GM21786 (cell line): ENCODE data around the gene SLAMF9.
"Not testable (repeated sequence)": the region's sequence is repeated elsewhere in the genome, so short reads cannot be mapped to it uniquely, and the experiment has no call there.

Experiments used
- ATAC-seq: cut with Tn5 transposase; IDR thresholded peaks from one replicate; pipeline ENCODE4 v1.9.1; 2021; ENCODE audit not compliant: unreplicated experiment

The SLAMF9 gene

DNA sequence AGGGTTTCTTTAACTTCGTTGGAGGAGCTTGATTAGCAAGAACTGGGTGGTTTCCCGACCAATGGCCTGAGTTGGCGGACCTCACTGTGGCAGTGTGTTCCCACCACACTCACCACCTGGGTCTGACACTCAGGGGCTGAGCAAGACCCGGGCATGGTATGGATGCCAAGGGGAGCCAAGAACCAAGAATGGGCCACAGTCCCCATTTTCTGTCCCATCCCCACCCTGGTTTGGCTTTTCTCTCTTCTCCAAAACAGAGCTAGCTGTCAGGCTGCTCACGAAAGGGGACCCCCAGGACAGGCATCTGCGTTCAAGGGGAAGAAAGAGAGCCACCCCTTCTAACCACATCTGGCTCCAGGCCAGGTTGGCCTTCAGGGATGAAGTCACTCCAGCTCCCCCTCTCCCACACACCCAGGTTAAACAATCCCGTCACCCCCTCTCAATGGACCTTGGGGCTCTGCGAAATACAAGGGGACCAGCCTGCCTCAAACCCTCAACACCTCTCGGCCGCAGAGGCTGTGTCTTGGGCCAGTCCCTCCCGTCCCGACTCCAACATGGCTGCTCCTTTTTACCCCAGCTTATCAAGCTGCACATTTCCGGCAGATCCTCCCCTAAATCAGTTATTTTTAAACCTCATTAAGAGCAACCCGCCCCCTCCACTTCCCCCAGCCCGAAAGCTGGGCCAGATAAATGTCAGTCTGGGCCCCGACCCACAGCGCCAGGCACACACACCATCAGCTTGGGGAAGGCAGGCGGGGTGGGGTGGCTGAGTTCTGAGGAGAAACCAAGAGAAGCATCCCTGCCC is 32.1 kb downstream of the SLAMF9 start:
- no peak for ATAC-seq

DNA sequence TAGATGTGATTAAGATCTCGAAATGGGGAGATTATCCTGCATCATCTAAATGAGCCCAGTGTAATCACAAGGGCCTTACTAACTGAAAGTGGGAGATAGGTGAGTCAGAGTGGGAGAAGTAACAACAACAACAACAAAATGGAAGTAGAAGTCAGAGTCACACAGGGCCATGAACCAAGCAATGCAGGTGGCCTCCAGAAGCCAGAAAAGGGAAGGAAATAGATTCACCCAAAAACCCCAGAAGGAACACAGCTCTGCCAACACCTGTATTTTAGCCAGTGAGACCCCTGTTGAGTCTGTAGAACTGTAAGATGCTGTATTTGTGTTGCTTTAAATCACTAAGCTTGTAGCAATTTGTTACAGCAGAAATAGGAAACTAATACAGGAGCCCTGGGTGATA is 32.8 kb downstream of the SLAMF9 start:
- peak; percentile 24 for ATAC-seq

GRCh38 chr1:159920651-159921050 is 33.4 kb downstream of the SLAMF9 start:
- ATAC-seq: no peak

DNA sequence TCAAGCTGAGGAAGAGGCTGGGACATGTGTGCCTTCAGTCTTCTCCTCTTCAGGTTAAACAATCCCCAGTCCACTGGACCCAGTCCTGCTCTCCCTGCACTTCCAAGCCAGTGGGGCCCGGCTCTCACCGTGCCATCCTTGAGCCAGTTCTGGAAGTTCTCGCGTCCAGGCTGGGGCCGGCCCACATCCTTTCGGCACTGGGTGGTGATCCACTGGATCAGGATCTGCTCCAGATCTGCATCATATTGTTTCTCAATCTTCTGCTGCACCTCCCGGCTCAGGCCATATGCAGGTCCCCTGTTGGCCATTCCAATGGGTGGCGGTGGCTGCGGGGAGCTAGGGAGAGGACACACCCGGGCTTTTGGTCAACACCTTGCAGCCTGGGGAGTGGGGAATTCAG is 33.8 kb downstream of the SLAMF9 start:
- ATAC-seq: no peak

DNA sequence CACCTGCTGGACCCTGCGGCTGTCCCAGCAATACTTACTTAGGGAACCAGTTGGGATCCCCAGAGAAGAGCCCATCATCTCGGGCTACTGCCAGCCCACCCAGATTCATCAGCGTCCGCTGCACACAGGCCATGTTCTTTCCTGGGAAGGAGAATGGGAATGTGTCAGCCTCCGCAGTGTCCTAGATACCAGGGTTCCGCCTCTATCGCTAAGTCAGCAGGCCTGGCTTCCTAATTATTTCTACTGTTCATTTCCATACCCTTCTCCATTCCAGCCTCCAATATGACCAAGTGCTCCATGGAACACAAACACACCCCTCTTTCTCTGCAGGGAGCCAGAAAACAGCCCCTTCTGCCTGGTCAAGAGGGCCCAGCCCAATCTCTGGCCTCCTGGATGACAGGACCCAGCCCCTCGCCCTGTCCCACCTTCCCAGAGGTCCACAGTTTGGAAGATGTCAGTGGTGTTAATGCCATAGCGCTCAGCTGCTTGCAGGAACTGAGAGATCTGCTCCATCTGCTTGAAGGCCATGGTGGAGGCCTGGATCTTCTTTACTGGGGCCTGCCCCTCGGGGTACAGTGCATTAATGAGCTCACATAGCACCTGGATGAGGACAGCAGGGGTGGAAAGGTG is 34.7 kb downstream of the SLAMF9 start:
- no peak for ATAC-seq

GRCh38 chr1:159918352-159919200 is 35.5 kb downstream of the SLAMF9 start:
- no peak for ATAC-seq

DNA sequence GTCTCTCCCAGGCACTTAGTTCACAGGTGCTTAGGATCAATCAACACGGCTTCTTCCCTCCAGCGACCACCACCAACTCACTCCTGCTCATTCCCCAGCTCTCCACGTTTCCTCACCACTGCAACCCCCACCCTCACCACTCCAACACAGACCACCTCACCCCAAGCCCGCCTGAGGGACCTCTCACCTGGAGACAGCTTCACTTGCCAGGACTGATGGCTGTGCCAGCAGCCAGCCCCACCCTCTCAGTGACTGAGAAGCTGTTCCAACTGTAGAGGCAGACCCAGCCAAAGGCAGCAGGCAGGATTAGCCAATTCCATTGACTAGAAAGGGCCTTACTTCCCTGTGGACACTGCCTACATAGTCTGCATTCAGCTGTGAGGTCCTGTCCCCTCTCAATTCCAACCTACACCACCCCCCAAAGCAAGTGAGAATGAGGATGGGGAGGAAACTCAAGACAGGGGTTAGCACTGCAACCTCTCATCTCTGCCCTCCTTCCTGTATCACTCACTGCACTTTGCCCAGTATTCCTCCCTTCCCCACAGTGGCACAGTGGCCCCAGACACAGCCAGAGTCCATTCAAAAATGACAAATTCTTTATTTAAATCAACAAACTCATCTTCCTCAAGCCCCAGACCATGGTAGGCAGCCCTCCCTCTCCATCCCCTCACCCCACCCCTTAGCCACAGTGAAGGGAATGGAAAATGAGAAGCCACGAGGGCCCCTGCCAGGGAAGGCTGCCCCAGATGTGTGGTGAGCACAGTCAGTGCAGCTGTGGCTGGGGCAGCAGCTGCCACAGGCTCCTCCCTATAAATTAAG is 36.3 kb downstream of the SLAMF9 start:
- ATAC-seq: no peak

- ATAC-seq: no peak
Measured at GRCh38 chr1:159916242-159917051, 37.6 kb downstream of the SLAMF9 start.

DNA sequence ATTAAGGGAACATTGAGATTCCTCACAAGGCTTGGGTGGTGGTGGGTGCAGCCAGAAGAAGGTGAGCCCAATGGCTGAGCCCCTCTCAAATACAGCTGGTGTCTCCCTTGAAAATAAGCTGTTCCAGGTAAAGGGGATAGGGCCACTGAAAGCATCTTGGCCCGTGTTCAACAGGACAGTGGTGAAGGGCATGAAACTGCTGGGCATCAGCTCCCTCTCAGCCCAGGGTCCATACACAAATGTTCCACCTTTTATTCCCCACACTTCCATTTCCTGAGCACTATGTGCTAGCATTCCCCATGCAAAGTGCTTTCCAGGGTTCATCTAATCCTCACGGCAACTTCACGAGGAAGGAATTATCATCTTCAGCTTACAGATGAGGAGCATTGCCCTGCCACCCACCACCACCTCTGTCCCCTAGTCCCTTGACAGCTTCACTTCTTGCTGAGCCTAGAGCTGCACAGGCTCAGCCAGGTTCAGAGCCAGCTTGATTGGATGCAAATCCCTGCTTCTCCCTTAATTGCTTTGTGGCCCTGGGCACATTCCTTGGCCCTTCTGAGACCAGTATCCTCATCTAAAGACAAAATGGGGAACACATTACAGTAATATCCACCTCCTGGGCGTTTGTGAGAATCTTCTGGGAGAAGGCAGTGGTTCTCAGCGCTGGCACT is 38.3 kb downstream of the SLAMF9 start:
- ATAC-seq: no peak

DNA sequence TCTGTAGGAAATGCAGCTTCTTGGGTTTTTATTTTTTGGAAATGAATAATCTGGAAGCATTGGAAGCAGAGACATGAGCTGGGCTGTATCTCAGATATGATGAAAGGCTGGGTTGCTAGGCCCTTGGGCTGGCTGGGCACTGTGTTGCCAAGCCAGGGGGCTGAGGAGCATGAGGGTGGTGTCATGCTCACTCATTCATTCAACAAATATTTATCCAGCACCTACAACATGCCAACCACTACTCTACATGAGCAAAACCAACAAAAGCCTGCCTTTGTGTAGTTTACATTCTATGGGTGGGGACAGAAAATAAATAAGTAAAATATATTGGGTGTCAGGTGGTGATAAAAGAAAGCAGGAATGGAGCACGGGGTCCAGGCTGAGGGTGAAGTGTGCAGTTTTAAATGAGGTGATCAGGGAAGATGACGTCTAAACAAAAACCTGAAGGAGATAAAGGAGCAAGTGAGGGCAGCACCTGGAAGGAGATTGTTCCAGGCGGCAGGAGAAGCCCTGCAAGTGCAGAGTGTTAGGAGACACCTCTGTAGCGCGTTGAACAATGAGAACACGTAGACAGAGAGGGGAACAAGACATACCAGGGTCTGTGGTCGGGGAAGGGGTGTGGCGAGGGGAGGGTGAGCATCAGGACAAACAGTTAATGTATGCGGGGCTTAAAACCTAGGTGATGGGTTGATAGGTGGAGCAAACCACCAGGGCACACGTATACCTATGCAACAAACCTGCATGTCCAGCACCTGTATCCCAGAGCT is 39.6 kb downstream of the SLAMF9 start:
- no peak for ATAC-seq

- no peak for ATAC-seq
Measured at GRCh38 chr1:159913451-159914192, 40.4 kb downstream of the SLAMF9 start.

- ATAC-seq: no peak
Measured at GRCh38 chr1:159911326-159912070, 42.5 kb downstream of the SLAMF9 start.

- ATAC-seq: no peak
Measured at GRCh38 chr1:159908031-159908940, 45.8 kb downstream of the SLAMF9 start.

GRCh38 chr1:159906960-159907359 is 47.1 kb downstream of the SLAMF9 start:
- no peak for ATAC-seq

DNA sequence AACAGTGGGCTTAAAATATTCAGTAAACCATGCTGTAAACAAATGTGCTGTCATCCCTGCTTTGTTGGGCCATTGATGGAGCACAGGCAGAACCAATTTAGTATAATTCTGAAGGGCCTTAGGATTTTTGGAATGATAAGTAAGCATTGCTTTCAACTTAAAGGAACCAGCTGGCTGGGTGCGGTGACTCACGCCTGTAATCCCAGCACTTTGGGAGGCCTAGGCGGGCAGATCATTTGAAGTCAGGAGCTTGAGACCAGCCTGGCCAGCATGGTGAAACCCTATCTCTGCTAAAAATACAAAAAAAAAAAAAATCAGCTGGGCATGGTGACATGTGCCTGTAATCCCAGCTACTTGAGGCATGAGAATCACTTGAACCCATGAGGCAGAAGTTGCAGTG is 50.0 kb downstream of the SLAMF9 start:
- not testable (repeated sequence) for ATAC-seq

- ATAC-seq: no peak
Measured at GRCh38 chr1:159902541-159902940, 51.5 kb downstream of the SLAMF9 start.
